Activated CD8-positive, alpha-beta memory T cell treated with anti-CD3 and anti-CD28 coated beads for 1 hour (primary cell): ENCODE data around the gene RPL35A.
"Not testable (repeated sequence)": the region's sequence is repeated elsewhere in the genome, so short reads cannot be mapped to it uniquely, and the experiment has no call there.

ENCODE experiments used
- DNase-seq, 2 donors: peaks; one replicate each; pipeline ENCODE4 v3.0.0-alpha.2; 2020; ENCODE audit warnings: low read depth in 1 of 2; ENCODE audit errors: extremely low read depth in 1 of 2

The RPL35A gene

DNA sequence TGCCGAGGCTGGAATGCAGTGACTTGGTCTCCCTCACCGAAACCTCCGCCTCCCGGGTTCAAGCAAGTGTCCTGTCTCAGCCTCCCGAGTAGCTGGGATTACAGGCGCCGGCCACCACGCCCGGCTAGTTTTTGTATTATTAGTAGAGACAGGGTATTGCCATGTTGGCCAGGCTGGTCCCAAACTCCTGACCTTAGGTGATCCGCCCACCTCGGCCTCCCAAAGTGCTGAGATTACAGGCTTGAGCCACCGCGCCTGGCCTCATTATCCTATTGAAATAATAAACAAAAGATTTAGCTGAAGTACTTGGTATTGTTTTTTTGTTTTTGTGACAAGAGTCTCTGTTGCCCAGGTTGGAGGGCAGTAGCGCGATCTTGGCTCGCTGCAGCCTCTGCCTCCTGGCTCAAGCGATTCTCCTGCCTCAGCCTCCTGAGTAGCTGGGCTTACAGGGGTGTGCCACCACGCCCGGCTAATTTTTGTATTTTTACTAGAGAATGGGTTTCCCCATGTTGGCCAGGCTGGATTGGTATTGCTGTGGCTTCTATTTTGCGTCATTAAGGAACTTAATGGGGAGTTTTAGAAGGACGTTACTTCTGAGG, 1.5 kb downstream of the RPL35A start:
- no peak for DNase-seq

DNA sequence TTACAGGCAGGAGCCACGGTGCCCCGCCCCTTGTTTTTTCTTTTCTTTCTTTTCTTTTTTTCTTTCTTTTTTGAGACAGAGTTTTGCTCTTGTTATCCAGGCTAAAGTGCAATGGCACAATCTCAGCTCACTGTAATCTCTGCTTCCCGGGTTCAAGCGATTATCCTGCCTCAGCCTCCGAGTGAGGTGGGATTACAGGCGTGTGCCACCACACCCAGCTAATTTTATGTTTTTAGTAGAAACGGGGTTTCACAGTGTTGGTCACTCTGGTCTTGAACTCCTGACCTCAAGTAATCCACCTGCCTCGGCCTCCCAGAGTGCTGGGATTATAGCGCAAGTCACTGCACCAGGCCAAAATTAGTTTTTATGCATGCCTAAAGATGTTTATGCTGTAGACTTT, 2.5 kb downstream of the RPL35A start:
- DNase-seq = no peak

DNA sequence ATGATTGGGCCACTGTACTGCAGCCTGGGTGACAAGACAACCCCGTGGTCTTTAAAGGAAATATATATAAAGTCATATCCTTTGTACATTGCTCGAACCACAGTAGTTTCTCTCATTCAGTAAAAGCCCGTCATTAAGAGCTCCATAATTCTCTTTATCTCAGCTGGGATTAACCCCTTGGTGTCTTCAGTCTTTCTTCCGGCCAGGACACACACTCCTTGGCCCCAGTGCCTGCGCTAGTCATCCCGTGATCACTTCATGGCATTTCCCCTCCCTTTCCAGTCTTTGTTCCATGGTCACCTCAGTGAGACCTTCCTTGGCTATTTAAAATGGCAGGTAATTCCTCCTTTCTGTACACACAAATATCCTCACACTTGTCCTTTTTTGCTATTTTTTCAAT, 3.3 kb downstream of the RPL35A start:
- DNase-seq = no peak

DNA sequence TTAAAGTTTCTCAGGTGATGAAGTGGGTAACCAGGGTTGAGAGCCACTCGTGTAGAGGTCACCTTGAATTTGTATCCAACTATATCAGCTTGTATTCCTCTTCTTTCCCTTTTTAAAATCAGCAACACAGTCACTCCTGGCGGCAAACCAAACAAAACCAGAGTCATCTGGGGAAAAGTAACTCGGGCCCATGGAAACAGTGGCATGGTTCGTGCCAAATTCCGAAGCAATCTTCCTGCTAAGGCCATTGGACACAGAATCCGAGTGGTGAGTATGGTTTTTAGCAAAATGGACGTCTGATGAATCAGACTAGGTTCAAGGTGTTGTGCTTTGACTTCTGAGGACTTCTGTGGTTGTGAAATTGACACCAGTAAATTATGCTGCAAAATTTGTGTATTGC, 3.9 kb downstream of the RPL35A start:
- DNase-seq = no peak

DNA sequence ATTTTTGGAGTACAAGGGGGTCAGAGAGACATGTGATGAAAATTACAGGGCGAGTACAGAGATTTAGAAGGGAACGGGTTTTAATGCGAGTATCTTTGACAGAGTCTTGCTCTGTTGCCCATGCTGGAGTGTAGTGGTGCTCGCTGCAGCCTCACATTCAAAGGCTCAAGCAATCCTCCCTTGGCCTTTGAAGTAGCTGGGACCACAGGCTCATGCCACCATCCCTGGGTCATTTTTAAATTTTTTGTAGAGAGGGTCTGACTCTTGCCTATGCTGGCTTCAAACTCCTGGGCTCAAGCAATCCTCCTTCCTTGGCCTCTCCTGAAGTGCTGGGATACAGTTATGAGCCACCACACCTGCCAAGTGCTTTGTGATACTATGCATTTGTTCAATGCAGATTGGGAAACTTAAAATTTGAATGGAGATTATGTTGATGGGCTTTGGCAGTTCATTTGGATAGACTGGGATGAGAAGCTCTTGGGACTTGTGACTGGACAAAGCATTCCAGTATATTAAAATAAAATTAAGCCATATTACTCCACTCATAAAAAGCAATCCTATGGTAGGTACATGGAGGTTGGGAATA, 6.0 kb downstream of the RPL35A start:
- DNase-seq = no peak

DNA sequence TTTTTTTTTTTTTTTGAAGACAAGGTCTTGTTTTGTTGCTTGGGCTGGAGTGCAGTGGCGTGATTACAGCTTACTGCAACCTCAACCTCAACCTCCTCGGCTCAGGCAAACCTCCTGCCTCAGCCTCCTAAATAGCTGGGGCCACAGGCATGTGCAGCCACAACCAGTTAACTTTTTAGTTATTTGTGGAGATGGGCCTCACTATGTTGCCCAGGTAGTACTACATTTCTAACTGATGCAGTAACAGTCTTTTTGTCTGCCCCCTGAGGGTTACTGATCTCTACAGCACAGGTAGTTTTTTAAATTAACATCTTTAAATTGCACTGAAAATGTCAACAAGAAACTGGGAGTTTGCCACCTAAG, 6.6 kb downstream of the RPL35A start:
- no peak for DNase-seq

DNA sequence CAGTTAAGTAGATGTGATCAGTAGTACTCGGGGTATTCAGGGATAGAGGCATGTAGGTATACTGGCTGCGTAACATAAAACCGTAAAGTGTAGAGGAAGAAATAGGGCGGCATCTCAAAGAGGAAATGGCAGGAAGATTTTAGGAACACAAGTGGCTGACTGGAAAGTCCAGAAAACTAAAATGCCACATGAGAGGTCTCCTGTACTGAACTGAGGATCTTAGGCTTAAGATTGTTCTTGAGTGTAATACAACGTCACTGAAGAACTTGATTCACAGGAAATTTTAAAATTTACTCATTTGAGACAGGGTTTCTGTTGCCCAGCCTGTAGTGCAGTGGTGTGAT, 7.8 kb downstream of the RPL35A start:
- no peak for DNase-seq

DNA sequence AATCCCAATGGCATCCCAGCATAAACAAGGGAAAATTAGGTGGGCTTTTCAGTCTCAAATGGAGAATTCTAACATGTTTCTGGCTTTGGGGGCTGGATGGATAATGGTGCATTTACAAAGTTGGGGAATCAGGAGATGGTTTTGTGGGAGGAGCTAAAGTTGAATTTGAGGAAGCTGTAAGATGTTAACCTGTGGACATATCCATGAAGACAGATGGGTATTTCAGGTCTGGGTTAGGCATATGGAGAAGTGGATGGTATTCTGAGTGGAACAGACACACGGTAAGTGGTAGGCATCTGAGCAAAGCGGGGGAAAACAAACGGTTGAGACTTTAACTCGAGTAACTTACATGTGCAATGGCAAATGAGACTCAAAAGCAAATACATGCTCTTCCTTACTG, 8.4 kb downstream of the RPL35A start:
- DNase-seq = no peak

DNA sequence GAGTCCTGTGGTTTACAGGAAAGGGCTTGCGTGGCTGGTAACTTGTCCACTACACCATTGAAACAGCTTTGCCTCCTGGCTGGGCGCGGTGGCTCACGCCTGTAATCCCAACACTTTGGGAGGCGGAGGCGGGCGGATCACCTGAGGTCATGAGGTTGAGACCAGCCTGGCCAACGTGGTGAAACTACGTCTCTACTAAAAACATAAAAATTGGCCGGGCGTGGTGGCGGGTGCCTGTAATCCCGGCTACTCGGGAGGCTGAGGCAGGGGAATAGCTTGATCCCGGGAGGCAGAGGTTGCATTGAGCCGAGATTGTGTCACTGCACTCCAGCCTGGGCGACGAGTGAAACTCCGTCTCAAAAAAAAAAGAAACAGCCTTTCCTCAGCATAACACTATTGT, 8.9 kb downstream of the RPL35A start:
- DNase-seq = not testable (repeated sequence)

DNA sequence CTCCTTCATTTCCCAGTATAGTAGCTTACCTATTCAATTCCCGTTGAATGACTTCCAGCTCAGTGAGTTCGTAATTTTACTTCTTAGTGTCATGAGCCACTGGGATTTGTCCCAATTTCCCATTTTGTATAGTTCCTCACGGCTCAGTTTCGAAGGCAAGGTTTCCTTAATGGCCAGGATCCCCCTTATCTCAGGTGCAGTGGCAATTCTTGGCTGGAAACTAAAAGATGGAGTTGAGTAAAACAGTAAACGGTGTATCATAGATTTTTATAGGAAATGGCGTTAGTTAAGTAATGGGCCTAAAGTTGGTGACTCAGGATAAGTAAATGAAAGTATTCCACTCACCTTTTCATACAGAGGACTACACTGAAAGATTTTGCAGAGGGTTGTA, 9.5 kb downstream of the RPL35A start:
- DNase-seq = no peak

DNA sequence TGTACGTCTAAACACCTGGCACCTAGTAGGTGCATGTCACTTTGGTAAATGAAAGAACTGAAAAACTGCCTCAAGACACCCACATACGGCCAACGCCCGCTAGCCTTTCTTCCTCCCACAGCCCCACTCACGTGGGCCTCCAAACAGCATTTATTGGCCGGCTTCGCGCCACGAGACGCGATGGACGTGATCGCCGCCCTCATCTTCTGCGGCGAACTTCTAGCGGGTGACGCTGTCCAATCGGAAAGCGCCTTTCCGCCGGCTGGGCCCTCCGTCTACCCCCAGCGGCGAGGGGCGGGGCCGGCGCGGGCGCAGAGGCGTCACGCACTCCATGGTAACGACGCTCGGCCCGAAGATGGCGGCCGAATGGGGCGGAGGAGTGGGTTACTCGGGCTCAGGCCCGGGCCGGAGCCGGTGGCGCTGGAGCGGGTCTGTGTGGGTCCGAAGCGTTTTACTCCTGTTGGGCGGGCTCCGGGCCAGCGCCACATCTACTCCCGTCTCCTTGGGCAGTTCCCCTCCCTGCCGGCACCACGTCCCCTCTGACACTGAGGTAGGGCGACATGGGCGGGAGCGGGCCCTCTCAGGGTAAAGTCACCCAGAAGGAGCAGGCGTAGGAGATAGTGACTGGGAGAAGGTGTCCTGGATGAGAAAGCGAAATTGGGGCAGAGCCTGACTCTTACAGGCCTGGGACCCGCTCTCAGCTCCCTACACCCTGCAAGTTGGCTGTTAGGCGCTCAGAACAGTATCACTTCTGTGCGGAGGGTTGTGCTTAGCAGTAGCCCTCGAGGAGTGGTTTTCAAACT, 10.1 kb downstream of the RPL35A start, which contains the start of gene LMLN:
Gene LMLN, plus strand, starts transcription at position 327 of the 803 bp plus-strand sequence. Its CDS starts 29 bp downstream, at position 356.
- peak; percentile 85 to 91 for DNase-seq

DNA sequence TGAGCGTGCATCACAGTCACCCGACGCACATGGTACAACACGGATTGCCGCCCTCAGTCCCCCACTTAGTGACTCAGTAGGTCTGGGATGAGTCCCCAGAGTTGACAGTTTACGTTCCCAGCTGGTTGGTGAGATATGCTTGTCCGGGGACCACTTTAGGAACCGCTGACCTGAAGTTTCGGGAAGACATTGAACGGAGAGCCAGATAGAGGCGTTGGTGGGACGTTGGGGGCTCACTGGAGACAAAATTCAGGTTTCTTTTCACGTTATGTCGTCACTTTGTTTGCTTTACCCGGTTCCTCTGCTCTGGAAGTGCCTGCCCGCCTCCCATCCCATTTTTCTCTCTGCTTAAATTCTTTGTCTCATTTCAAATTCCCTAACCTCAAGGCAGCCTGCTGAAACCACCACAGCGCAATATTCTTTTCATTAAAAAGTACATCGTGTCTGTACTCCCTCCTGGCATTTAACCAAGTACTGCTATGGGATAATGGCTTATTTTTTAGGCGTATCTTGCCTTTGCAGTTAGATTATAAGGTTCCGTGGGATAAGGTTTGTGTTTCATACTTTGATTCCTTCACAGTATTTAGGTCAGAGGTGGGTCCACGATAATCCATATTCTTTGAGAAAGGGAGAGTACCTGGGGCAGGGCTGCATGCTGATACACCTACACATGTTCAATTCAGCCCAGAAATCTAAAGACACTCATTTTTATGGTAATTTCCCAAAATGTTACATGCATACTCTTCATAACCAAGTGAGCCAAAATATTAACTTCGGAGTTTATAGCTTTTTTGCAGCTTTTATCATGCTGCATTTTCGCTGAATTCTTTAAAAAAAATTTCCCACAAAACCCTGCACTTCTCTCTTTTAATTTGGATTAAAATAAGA, 10.9 kb downstream of the RPL35A start:
- no peak for DNase-seq

DNA sequence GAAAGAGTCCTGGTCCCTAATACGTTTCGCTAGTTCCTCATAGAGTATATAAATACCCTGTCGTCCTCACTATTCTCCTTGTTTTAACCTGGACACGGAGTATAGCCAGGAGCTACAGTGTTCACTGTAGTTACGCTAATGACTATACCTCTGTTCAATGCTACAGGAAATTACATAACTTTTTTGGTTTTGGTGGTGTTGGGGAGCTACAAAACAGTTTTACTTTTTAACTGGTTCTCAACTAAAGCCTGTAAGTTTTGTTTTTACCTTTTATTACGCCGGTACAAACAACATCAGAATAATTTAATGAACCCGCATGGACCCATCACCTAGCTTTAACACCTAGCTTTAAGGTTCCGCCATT, 11.6 kb downstream of the RPL35A start:
- DNase-seq = no peak

DNA sequence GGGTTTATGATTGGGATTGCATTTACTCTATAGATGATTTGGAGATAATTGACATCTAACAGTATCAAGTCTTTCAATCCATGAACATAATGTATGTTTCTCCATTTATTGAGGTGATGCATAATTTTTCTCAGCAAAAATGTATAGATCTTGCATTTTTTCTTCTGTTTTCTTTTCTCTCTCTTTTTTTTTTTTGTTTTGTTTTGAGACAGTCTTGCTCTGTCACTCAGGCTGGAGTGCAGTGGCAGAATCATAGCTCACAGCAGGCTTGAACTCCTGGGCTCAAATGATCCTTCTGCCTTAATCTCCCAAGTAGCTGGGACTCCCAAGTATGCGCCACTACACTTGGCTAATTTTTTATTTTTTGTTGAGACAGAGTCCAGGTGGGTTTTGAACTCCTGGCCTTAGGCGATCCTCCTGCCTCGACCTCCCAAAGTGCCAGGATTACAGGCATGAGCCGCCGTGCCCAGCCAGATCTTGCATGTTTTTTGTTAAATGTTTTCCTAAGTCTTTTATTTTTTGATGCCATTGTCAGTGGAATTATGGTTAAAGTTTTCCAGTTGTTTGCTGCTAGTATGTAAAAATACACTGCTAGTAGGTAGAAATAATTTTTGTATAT, 13.1 kb downstream of the RPL35A start:
- no peak for DNase-seq

DNA sequence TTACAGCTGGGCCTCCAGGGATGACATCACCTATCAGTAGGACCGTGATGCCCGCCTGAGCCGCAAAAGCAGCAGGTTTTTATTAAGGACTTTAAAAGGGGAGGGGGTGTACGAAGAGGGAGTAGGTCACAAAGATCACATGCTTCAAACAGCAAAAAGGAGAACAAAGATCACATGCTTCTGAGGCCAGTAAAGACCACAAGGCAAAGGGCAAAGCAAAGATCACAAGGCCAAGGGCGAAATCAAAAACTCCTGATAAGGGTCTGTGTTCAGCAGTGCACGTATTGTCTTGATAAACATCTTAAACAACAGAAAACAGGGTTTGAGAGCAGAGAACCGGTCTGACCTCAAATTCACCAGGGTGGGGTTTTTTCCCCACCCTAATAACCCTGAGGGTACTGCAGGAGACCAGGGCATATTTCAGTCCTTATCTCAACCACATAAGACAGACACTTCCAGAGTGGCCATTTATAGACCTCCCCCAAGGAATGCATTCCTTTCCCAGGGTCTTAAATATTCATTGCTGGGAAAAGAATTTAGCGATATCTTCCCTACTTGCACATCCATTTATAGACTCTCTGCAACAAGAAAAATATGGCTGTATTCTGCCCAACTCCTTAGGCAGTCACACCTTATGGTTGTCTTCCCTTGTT, 17.5 kb downstream of the RPL35A start:
- DNase-seq = not testable (repeated sequence)

DNA sequence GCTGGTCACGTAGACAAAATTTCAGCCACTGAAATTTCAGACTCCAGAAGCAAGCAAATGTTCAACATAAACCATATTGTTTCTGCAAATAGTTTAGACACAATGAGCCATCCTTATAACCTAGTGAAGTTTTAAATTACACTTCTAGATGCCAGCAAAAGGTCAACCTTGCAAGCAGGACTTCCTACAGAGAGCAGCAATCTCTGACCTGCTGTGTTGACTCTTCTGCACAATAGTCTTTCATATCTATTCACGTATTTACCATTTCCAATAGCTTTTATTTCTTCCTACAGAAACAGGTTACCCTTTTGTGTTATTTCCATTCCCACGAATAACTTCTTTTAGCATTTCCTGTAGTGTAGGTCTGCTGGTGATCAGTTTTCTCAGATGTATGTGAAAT, 20.6 kb downstream of the RPL35A start:
- DNase-seq = no peak

DNA sequence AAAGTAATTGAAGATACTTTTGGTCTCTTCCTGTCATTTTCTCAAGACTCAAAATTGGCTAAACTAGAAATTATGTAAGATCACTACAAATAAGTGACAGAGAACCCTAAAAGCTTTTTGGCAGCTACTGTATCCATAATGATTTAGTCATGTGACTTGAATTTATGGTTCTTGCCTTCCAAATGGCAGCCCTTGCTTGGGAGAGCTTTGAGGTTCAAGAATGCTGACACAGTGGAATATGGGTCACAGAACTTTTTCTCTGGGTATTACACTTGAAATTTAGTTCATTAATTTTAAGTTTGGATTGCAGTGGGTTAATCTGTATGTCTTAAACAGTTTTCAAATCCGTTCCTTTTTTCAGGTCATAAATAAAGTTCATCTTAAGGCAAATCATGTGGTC, 24.0 kb downstream of the RPL35A start:
- DNase-seq = no peak

DNA sequence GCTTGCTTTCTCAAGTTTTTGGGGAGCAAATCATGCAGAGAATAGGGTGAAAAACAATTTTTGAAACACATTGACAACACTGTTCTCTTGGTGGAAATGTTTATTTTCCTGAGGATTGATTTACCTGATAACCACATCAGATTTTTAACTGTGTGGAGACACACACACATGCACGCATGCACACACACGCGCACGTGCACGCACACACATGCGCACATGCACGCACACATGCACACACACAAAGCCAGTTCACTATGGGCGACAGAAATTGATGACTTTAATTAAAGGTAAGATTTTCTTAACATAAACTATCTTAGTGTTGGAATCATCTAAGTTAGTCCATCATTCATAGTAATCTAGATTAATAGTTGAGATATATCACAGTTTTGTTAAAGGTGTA, 25.3 kb downstream of the RPL35A start:
- no peak for DNase-seq

DNA sequence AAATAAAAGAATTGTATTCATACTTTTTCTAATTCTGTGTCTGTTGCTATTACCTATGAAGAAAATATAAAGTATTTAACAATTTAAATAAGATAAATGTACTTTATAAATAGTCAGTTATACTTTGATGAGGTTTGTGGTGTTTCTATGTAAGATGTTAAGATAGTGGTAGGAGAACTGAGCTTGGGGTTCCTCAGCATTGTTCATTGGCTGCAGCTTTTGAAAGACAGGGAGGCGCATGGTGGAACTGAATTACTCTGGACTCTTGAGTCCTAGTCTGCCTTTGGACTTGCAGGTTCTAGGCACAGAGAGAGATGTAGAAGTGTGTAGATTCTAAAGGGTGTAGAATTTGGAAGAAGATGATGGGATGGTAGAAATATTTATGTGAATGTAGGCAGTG, 33.1 kb downstream of the RPL35A start:
- no peak for DNase-seq

DNA sequence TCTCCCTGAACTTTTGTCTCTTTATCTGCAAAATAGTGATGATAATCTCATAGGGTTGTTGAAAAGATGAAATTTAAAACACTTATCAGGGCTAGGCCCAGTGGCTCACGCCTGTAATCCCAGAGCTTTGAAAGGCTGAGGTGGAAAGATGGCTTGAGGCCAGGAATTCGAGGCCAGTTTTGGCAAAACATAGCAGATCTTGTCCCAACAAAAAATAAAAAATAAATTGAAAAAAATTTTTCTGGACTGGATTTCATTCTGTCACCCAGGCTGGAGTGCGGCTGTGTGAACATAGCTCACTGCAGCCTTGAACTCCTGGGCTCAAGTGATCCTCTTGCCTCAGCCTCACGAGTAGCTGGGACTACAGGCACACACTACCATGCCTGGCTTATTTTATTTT, 39.7 kb downstream of the RPL35A start:
- DNase-seq = no peak

DNA sequence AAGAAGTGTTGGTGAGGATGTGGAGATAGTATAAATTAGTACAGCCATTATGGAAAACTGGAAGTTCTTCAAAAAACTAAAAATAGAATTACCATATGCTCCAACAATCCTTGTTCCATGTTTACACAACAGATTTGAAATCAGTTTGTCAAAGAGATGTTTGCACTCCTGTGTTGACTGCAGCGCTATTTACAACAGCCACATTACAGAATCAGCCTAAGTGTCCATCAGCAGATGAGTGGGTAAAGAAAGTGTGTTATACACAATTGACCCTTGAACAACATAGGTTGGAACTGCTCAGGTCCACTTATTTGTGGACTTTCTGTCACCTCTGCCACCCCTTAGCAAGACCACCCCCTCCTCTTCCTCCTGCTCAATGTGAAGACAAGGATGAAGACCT, 44.7 kb downstream of the RPL35A start:
- DNase-seq = no peak
